Kidney glomerular epithelial cell (primary cell): ENCODE data around the gene LDLRAP1.
A peak's percentile ranks its signal among the peaks of the same experiment; 100 is the strongest.
"Not testable (repeated sequence)": the region's sequence is repeated elsewhere in the genome, so short reads cannot be mapped to it uniquely, and the experiment has no call there.

Source experiments
- DNase-seq: peaks from one replicate; lab custom pipeline; 2025; lab: John Stamatoyannopoulos, UW

The LDLRAP1 gene, protein sequence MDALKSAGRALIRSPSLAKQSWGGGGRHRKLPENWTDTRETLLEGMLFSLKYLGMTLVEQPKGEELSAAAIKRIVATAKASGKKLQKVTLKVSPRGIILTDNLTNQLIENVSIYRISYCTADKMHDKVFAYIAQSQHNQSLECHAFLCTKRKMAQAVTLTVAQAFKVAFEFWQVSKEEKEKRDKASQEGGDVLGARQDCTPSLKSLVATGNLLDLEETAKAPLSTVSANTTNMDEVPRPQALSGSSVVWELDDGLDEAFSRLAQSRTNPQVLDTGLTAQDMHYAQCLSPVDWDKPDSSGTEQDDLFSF

DNA sequence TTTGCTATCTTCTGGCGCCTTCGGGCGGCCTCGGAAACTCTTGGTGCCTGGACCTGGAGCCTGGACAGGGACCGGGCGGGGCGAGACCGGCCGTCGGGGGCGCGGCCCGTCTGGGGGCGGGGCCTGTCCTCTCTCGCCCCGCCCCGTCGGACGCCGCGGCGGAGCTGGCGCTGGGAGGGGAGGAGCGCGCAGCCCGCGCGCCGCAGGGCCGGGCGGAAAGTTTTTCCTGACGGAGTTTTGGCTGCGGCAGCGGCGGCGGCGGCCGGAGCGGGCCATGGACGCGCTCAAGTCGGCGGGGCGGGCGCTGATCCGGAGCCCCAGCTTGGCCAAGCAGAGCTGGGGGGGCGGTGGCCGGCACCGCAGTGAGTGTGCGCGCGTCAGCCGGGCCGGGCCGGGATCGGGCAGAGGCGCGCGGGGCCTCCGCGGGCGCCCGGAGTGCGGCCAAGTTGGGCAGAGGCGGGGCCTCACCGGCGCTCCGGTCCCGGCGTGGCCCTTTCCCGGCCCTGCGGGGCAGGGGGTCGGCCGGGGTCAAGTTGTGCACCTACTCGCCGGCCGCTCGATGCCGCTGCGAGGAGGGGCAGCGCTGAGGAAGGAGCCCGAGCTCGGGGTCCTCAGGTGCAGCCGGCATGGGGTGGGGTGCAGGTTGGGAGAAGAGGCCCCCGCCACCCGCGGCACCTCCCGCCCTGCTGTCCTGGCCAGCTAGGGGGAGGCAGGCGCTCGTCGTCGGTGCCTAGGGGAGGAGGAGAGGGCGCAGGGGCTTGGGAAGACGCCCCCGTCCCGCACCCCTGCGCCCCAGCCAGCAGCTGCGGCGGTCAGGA is at the start of gene LDLRAP1:
LDLRAP1 (plus strand) TSS at position 182 of the 818 bp plus-strand sequence; CDS start at position 275, 93 bp downstream.
- DNase-seq = peak; percentile 44

DNA sequence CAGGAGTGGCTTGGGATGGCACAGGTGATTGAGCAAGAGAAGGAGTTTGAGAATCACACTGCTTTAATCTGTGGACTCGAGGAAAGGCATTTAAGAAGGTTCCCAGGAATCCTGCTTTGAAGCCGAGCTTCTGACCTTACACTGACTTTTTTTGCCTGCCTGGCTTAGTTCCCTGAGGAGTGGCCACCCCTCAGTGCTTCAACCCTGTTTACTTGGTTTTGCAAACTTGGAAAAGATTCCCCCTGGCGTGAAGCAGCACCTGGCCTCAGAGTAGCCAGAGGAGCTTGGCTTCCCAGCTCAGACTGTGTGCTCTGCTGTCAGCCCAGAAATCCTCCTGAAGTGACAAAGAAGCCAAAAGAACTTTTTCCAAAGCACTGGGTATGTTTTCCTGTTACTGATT is 48.5 kb upstream of the LDLRAP1 start:
- DNase-seq = no peak

DNA sequence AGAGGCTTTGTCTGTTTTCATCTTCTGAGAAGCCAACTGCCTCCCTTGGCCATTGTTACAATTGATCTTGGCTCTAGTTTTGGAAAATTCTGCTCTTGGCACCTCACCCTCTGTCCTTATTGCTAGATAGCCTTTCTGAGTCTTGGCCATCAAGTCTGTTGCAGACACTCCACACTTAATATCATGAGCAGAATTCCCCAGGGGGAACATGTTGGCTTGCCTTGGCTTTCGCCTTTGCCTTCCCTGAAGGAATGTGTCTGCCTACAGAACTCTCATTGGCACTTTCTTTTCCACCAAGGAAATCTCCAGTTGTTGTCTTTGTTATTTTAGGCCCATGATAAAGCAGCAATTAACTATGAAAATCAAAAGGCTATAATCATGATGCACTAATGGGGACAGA is 42.7 kb upstream of the LDLRAP1 start:
- DNase-seq = no peak

DNA sequence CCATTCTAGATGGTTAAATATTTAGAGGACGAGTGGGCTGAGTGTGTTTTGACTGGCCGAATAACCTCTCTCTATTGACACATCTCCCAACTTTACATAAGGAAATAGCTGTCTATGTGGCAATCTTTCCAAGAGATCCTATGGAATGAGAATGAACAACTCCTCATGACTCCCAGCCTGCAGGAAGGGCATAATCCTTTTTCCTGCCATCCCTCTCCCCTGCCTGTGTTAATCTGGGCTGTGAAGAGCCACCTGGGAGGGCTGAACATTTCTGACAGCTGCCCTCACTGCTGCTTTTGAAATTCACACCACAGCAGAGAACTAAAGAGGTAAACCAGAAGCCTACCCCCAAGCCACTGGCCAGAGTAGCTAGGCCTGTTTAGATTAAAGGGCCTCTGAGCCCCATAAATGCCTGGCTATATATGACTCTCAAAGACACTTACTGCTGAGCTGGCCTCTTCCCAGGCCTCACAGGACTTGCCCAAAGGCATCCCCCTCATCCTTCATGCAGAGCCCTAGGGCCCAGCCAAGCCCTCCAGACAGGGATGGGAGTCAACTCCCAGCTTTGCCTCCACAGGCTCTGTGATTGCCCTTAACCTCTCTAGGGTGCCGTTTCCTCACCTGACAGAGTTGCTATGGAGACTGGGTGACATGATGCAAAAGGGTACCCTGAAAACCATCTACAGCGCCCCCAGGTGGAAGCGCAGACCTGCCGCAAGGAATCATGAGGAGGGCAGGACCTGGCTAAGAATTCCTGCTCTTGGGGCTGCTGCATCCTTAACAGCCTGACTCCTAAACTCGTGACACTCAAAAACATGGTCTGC is 42.0 kb upstream of the LDLRAP1 start:
- peak; percentile 9 for DNase-seq

DNA sequence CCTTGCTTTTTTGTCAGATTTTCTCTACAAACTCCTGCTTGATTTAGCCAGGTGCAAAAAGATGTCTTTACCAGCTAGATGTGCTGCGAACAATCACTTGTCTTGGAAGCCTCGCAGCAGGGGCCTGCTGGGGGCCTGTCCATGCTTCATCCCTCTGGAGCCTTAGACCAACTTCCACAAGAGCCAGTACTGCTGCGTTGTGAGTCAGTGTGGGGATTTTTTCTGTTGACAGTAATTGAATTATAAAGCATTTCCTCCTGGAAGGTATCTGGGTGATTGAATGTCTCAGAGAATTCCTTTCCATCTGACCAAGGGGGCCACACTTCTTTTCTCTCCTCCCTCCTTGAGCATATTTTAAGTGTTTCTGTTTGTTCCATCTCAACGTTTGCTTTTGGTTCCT is 40.4 kb upstream of the LDLRAP1 start:
- DNase-seq = peak; percentile 79

DNA sequence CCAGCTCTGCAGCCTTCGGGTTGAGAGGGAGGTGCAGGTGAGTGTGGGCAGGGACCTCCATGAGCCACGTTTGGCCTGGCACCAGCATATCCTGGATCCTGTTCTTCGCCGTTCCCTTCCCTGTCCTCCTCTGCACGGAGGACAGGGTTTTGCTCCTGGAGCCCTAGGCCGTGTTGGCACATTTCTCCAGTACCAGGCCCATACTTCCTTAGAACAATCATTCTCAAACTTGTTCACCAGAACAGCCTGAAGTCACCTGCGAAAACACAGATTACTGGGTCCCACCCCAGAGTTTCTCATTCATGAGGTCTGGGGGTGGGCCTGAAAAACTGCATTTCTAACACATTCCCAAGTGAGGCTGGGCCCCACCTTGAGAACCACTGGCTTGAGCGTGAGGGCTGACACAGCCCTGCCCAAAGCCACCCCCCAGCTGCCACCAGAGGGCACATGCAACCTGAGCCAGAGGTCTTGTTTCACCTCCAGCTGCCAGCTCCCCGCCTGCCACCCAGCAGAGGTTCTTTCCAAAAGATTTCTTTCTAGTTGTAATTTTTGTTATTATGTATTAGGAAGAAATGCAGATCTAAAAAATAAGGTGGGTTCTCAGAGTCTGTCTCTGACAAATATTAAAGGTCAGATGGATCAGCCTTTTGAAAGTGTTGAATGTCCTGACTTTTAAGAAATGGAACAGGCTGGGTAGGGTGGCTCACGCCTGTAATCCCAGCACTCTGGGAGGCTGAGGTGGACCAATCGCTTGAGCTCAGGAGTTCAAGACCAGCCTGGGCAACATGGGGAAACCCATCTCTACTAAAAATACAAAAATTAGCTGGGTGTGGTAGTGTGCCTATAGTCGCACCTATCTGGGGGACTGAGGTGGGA is 39.6 kb upstream of the LDLRAP1 start:
- DNase-seq = no peak

DNA sequence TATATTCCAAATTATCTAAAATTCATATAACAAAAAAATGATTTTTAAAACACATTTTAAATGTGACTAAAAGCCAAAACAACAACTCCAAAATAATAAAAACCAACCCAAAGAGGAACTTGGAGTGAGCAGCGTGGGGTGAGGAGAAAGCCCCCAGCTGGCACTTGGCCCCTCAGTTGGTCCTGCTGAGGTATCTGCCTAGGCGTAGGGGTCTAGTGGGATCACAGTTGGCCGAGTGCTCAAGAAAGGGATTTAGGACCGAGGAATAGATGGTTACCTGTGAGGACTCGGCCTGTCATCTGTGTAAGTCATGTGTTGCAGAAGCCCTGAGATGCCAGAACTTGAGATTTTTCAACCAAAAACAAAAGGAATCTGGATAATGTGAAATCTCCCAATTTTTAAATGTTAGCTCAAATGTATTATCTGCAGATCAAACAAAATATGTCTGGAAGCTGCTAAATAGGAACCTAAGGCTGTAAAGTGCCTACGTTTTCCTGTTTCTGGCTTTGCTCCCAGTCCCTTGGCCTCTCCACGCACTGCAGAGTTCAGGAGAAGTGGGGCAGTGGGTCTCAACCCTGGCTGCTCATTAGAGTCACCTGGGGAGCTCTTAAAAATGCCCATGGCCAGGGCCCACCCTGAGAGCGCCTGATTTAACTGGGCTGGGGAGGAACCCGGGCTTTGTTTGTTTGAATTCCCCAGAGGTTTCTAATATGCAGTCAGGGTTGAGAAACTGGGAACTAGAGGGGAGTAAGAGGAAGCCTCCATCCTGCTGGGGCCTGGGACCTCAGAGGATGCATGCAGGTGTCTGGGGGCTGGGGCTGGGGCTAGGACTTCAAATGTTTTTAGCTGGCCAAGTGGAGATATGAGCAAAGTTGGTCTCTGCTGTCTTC is 38.5 kb upstream of the LDLRAP1 start:
- no peak for DNase-seq

DNA sequence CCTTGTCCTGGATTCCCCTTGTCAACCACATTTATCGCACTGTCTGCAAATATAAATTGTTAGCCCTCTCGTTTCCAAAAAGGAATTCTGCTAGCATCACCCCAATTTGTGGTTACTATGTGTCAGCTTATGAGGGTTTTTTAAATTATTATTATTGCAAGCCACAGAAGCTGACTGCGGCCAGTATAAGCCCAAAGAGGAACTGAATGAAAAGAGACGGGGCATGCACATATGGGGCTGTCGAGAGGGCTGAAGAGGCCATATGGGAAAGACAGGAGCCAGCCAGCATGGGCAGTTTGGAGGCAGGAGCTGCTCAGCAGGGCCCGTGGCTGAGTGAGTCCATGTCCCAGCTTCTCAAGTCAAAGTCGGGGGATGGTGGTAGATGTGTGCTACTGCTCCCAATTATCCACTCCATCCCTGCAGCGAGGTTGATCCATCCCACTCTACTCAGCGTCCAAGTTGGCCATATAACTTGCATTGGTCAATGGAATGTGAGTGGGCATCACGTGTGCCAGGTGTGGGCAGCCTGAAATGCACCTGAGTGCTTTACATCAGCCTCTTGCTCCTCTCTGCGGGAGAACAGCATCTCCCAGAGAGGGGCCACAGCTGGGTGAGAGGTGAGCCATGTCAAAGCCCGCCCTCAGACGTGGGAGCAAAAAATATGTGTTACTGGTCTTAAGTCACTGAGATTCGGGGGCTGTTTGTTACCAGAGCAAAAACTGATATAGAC is 37.6 kb upstream of the LDLRAP1 start:
- no peak for DNase-seq

DNA sequence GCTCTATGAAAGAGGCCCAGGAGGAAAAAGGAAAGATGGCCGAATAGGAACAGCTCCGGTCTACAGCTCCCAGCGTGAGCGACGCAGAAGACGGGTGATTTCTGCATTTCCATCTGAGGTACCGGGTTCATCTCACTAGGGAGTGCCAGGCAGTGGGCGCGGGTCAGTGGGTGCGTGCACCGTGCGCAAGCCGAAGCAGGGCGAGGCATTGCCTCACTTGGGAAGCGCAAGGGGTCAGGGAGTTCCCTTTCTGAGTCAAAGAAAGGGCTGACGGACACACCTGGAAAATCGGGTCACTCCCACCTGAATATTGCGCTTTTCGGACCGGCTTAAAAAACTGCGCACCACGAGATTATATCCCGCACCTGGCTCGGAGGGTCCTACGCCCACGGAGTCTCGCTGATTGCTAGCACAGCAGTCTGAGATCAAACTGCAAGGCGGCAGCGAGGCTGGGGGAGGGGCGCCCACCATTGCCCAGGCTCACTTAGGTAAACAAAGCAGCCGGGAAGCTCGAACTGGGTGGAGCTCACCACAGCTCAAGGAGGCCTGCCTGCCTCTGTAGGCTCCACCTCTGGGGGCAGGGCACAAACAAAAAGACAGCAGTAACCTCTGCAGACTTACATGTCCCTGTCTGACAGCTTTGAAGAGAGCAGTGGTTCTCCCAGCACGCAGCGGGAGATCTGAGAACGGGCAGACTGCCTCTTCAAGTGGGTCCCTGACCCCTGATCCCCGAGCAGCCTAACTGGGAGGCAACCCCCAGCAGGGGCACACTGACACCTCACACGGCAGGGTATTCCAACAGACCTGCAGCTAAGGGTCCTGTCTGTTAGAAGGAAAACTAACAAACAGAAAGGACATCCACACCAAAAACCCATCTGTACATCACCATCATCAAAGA is 36.6 kb upstream of the LDLRAP1 start:
- DNase-seq = not testable (repeated sequence)

DNA sequence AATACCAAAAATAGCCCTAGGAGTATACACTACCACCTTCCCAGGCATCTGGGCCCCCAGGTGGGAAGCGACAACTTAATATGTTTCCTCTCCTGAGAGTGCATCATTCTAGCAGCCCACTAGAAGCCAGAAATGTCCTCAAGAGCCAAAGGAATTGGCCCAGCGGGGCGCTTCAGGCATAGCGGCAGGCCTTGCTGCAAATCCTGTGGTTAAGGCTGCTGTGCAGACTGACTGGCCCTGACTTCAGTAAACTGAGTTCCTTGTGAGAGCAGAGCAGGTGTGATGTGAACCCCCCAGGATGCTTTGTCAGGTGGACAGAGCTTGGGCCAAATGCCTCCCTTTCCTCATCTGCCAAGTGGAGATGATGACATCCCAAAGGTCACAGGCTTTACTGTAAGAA is 29.7 kb upstream of the LDLRAP1 start:
- no peak for DNase-seq

DNA sequence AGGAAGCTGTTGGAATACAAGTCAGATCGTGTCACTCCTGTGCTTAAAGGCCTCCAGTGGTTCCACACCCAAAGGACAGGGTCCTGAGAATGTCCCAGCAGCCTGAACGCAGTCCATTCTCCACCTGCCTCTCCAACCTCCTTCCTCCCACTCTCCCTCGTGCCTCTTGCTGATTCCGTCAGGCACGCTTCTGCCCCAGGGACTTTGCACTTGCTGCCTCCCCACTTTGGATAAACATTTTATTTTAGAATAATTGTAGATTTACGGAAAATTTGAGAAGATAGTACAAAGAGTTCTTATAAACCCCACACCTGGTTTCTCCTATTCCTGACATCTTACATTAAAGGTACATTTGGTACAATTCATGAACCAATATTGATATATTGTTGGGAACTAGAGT is 28.4 kb upstream of the LDLRAP1 start:
- no peak for DNase-seq

DNA sequence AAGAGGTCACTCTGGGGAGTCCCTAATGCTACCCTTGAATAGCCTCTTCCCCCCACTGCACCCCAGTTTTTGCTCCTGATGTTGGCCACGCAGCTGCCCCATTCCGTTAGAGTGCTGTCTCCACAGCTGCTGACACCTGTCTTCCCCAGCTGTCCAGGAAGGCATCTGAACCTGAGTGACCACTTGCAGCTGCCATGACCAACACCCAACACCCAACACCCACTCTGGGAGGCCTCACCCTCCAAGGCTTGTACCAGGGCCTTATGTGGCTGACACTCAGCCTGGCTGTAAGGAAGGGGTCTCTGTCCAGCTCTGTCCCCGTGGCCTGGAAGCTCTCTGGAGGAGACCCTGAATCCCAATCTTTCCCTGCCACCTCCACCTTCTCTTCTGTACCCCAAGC is 26.7 kb upstream of the LDLRAP1 start:
- DNase-seq = no peak

DNA sequence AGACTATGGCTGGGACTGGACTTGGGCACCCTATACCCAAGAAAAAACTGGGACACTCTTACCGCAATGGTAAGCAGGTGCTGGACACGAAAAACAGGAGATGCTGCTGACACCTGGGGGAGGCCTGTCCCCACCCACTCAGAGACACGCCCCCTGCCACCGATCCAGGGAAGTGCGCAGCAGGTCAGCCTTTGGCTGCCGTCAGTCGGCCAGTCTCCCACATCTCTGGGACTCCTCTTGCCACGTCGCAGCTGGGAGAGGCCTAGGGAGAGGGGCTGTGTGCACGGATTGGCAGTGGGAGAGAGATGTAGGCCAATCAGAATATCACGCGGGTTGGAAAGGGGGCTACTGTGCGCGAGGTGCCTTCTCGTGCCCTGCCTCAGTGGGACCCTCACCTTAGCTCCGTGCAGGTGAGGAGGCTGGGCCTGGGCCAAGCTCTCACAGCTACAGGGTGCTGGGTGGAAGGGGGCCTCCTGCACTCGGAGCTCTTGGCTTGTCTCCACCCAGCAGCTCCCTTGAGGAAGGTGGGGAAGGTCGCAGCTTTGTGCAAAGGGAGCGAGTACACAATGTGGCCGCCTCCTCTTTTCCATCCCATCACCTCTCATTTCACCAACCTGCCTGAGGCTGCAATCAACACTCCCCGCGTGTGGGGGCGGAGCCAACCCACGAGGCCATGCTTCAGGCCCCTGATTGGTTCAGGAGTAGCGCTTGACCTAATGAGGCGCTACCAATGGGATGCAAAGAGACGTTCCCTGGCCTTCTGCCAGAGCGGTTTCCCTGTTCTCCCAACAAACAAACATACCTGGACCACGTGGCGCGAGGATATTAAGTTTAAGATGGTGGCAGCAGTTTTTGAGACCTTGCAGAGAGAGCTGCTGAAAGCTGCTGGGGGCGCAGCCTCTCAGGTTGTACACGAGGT is 25.7 kb upstream of the LDLRAP1 start:
- no peak for DNase-seq

DNA sequence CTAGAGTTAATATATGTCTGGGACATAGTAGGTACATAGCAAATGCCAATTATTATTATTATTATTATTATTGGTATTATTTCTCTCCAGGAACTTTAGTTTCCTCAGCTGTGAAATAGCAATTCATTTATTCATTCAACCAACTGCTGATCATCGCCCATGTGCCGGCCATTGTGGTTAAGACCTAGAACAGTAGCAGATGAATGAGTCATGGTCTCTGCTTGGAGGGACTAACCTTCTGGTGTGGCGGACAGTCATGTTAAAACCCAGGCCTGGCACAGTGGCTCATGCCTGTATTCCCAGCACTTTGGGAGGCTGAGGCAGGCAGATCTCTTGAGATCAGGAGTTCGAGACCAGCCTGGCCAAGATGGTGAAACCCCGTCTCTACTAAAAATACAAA is 23.8 kb upstream of the LDLRAP1 start:
- no peak for DNase-seq

DNA sequence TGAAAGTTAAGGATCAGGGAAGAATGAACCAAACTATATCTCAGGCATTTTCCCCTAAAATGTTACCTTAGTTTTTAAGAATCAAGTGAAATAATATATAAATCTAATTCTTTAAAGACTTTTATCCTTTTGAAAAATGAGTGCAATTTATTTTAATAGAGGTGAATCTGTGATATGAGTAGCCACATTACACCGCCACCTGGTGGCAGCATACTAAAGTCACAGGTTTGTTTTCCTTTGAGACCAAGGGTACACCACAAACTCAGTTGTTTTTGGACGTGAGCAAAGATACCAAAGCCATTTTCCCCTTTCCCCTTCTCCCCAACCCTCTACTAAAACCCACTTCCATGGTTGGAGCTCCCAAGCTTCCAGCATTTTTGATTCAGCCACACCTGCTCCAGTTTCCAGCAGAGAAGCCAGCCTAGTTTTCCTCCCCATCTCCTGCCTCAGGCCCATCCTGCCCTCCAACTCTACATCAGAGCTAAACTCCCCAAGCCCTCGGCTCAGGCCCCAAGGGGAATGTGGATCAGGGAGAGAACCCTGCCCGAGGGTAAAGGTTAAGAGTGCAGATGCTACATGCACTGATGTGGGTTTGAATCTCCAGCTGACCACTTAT is 22.9 kb upstream of the LDLRAP1 start:
- DNase-seq = peak; percentile 56

DNA sequence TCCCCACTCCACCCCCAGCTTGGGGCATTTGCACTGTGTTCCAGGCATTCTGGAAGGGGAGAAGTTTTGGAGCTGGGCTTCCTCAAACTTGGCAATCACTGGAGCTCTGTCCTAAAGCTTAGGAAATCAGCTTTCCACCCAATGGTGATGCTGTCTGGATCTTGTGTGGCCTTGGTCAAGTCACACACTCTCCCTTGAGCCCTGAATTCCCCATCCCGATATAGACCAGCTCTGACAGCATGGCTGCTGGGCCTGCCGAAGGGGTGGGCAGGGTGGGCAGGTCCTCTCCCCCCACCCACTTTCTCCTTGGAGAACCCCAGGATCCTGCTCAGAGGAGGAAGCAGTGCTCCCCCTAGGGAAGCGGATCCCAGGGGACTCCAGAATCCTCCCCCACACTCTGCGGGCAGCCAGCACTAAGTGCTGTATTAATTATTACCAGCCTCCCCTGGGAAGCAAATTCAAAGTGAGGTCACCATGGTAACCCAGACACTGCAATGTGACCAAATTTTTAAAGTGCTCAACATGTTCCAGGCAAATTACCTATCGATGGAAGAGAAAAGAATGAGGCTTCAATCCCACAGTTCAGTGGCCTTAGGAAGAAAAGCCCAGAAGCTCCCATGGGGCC is 21.3 kb upstream of the LDLRAP1 start:
- DNase-seq = peak; percentile 62

DNA sequence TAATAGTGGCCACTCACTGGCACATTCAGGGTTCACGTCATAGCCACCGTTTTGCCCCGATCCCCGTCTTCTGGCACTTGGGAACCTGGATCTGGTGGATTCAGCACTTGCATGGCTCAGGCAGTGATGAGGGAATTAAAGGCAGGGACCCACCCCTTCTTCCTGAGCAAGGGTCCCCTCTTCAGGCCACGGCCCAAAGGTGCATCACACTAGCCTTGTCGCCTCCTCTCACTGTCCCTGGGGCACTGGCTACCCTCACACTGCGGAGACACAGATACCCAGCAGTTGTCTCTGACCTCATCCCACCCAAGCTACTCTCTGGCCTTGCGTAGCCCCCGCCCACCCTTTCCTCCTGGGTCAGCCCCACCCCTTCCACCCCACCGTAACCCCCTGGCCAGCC is 19.9 kb upstream of the LDLRAP1 start:
- no peak for DNase-seq
